ENCODE data around the gene PIEZO1.

PIEZO1 gene

GRCh38 chr16:88711750-88712340 is 73.2 kb downstream of the PIEZO1 start:
- DNase-seq (ENCODE audit: insufficient read length, low spot score) (no peak), FAIRE-seq (no peak)

- FAIRE-seq (no peak), DNase-seq (ENCODE audit: insufficient read length, low spot score) (no peak)
Observed at GRCh38 chr16:88710556-88710955, 74.5 kb downstream of the PIEZO1 start.

- DNase-seq (ENCODE audit: insufficient read length, low spot score) (no peak), FAIRE-seq (no peak)
Observed at GRCh38 chr16:88706965-88707826, 77.8 kb downstream of the PIEZO1 start.

- DNase-seq (ENCODE audit: insufficient read length, low spot score) = peak; percentile 97
- peak; percentile 100 for FAIRE-seq
Observed at GRCh38 chr16:88706229-88706964, 78.6 kb downstream of the PIEZO1 start, which contains the start of the genes CTU2 and RNF166. CTU2 (plus strand) TSS chr16:88706503; CDS start chr16:88706531, 28 bp downstream. RNF166 (minus strand) TSS chr16:88706408; CDS start chr16:88706325, 83 bp downstream.

- peak; percentile 57 for FAIRE-seq
- DNase-seq (ENCODE audit: insufficient read length, low spot score) = peak; percentile 24
Observed at GRCh38 chr16:88705801-88706228, 79.2 kb downstream of the PIEZO1 start.

GRCh38 chr16:88705076-88705684 is 79.8 kb downstream of the PIEZO1 start:
- FAIRE-seq (no peak), DNase-seq (ENCODE audit: insufficient read length, low spot score) (no peak)

- FAIRE-seq (no peak), DNase-seq (ENCODE audit: insufficient read length, low spot score) (no peak)
Observed at GRCh38 chr16:88703486-88704309, 81.3 kb downstream of the PIEZO1 start.

GRCh38 chr16:88702371-88703210 is 82.4 kb downstream of the PIEZO1 start:
- DNase-seq (ENCODE audit: insufficient read length, low spot score) (no peak), FAIRE-seq (no peak)

- DNase-seq (ENCODE audit: insufficient read length, low spot score) = no peak
- FAIRE-seq = no peak
Observed at GRCh38 chr16:88701581-88702370, 83.2 kb downstream of the PIEZO1 start.

GRCh38 chr16:88700636-88701482 is 84.2 kb downstream of the PIEZO1 start:
- peak; percentile 94 for FAIRE-seq
- peak; percentile 93 for DNase-seq (ENCODE audit: insufficient read length, low spot score)

- no peak for DNase-seq (ENCODE audit: insufficient read length, low spot score)
- no peak for FAIRE-seq
Observed at GRCh38 chr16:88700322-88700635, 84.7 kb downstream of the PIEZO1 start.

GRCh38 chr16:88699180-88699579 is 85.8 kb downstream of the PIEZO1 start:
- no peak for FAIRE-seq
- DNase-seq (ENCODE audit: insufficient read length, low spot score) = no peak

GRCh38 chr16:88698646-88699045 is 86.4 kb downstream of the PIEZO1 start:
- no peak for FAIRE-seq
- DNase-seq (ENCODE audit: insufficient read length, low spot score) = no peak

GRCh38 chr16:88697831-88698615 is 87.0 kb downstream of the PIEZO1 start:
- peak; percentile 26 for FAIRE-seq

GRCh38 chr16:88697116-88697830 is 87.7 kb downstream of the PIEZO1 start:
- FAIRE-seq (peak; percentile 51), DNase-seq (ENCODE audit: insufficient read length, low spot score) (no peak)

More at GRCh38 chr16:88697831-88698615, 87.0 kb downstream of the PIEZO1 start:
- DNase-seq (ENCODE audit: insufficient read length, low spot score) = no peak

- DNase-seq (ENCODE audit: insufficient read length, low spot score) (no peak), FAIRE-seq (no peak)
Observed at GRCh38 chr16:88696441-88696840, 88.6 kb downstream of the PIEZO1 start.
